Measurements from ENCODE around the gene PLA2G2E.

The PLA2G2E gene

GRCh38 chr1:19872190-19872589, 51.2 kb downstream of the PLA2G2E start:
- no peak for ATAC-seq
- no peak for TF ChIP-seq ZC3H10 (CRISPR knock-in tag; IDR thresholded peaks at IDR 0.05)
- no peak for TF ChIP-seq ZFP30 (CRISPR knock-in tag; IDR thresholded peaks at IDR 0.05)
- no peak for TF ChIP-seq ESRRG (CRISPR knock-in tag; IDR thresholded peaks at IDR 0.05)
- TF ChIP-seq PATZ1 (CRISPR knock-in tag; IDR thresholded peaks at IDR 0.05; ENCODE audit: borderline replicate concordance), result no peak
- TF ChIP-seq ISL1 (CRISPR knock-in tag; IDR thresholded peaks at IDR 0.05), result no peak
- no peak for TF ChIP-seq ZNF565 (CRISPR knock-in tag; conservative IDR thresholded peaks at IDR 0.05; ENCODE audit: low read depth)
- TF ChIP-seq ZNF70 (CRISPR knock-in tag; IDR thresholded peaks at IDR 0.05), result no peak
- no peak for TF ChIP-seq ZFP3 (CRISPR knock-in tag; IDR thresholded peaks at IDR 0.05)
- no peak for TF ChIP-seq ZNF8 (CRISPR knock-in tag; IDR thresholded peaks at IDR 0.05)
- no peak for TF ChIP-seq CSRNP3 (CRISPR knock-in tag; IDR thresholded peaks at IDR 0.05)
- no peak for TF ChIP-seq PPARA (CRISPR knock-in tag; IDR thresholded peaks at IDR 0.05; ENCODE audit: borderline replicate concordance)
- TF ChIP-seq POU6F1 (CRISPR knock-in tag; IDR thresholded peaks at IDR 0.05; ENCODE audit: borderline replicate concordance, low read depth), result no peak
